ENCODE data around the gene PPP1R1B.
A peak's percentile ranks its signal among the peaks of the same experiment; 100 is the strongest.

The PPP1R1B gene

DNA sequence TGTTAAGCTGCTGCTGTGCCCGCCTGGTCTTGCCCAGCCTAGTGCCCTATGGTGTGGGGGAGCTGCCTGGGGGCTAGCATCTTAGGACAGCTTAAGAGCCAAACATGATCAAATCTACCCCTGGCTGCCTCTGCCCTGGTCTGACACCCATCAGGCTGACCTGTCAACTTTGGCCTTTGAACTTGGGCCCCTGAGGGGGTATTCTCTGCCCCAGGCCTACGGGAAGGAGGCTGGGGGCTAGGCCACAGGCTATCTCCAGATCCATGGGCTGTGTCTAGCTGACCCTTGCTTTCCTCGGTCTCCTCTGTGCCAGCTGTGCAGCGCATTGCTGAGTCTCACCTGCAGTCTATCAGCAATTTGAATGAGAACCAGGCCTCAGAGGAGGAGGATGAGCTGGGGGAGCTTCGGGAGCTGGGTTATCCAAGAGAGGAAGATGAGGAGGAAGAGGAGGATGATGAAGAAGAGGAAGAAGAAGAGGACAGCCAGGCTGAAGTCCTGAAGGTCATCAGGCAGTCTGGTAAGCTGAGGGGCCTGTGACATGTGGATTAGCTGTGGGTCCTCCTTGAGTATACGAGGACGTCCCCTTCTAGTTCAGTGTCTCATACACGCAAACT lies 6.9 kb downstream of the PPP1R1B start:
- no peak for DNase-seq (ENCODE audit: low read depth)

- no peak for DNase-seq (ENCODE audit: low read depth)
Observed at GRCh38 chr17:39634384-39634871, 7.7 kb downstream of the PPP1R1B start.

DNA sequence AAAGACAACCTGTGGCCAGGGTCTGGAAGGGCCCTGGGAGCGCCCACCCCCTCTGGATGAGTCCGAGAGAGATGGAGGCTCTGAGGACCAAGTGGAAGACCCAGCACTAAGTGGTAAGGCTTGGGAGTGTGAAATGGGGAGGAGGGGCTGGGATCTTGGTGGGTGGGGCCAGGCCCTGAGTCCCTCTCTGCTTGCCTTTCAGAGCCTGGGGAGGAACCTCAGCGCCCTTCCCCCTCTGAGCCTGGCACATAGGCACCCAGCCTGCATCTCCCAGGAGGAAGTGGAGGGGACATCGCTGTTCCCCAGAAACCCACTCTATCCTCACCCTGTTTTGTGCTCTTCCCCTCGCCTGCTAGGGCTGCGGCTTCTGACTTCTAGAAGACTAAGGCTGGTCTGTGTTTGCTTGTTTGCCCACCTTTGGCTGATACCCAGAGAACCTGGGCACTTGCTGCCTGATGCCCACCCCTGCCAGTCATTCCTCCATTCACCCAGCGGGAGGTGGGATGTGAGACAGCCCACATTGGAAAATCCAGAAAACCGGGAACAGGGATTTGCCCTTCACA lies 8.9 kb downstream of the PPP1R1B start:
- DNase-seq (ENCODE audit: low read depth): no peak

GRCh38 chr17:39636587-39636926 lies 9.8 kb downstream of the PPP1R1B start:
- DNase-seq (ENCODE audit: low read depth): no peak

DNA sequence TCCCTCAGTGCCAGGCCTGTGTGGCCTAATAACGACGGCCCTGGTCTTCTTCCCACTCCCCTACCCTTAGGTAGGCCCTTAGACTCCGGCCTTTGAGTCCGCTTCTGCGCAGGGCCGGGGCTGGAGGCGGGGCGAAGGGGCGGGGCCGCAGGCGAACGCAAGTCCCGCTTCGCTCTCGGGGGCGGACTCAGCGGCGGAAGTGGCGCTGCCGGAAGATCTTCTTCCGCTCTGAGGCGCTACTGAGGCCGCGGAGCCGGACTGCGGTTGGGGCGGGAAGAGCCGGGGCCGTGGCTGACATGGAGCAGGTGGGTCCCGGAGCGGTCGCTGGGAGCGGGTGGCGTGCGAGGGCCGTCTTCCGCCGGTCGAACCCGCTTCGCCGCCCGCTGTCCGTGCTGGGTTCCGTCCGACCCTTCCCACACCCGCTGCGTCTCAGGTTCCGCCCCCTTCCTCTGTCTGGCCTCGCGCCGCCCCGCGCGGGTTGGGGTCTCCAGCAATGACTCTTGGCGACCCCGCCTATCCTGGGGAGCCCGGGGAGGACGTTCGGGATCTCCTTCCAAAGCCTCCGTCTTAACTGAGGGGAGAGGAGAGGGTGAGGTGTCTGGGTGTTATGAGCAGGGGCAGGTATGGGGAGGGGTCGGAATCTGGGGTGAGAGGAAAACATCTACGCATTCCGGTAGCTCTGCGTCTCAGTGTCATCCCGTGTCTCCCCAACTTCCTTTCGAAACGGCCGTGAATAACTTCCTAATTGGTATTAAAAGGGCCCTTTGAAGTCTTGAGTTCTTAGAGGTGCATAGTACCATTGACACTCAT lies 10.4 kb downstream of the PPP1R1B start, which contains the start of gene STARD3:
STARD3 (plus strand) TSS at position 218 of the 810 bp plus-strand sequence. CDS start 16,388 bp downstream, outside the sequence.
- DNase-seq (ENCODE audit: low read depth): peak; percentile 75

DNA sequence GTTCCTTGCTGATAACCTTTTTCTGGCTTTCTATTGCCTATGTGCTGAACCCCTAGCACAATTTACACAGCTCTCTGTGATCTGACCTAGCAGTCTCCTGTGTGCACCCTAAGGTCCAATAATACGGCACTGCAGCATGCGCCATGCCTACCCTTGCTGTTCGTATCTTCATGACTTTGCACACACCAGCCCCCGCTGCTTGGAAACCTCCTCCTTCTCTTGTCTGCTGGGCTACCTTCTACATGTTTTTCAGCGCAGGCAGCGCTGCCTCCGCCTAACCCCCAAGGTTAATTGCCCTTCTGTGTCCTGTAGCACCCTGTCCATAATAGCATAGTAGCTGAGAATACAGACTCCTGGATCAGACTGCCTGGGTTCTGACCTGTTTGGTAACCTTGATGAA lies 11.6 kb downstream of the PPP1R1B start:
- DNase-seq (ENCODE audit: low read depth): no peak

DNA sequence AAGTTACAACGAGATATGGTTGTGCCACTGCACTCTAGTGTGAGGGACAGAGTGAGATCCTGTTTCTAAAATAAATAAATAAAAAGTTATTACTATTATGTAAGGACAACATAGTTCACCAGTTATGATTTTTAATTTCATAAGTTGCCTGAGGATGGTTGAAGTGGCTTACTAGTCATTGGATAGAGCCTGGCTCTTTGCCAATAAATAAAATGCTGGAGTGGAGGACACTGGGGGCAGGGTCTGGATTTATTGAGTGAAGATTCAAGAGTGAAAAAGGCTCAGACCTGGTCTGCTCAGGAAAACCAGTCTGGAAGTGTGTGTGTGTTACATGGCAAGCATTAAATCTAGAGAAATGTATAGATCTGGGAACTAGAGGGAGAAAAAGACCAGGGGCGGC lies 12.3 kb downstream of the PPP1R1B start:
- no peak for DNase-seq (ENCODE audit: low read depth)

DNA sequence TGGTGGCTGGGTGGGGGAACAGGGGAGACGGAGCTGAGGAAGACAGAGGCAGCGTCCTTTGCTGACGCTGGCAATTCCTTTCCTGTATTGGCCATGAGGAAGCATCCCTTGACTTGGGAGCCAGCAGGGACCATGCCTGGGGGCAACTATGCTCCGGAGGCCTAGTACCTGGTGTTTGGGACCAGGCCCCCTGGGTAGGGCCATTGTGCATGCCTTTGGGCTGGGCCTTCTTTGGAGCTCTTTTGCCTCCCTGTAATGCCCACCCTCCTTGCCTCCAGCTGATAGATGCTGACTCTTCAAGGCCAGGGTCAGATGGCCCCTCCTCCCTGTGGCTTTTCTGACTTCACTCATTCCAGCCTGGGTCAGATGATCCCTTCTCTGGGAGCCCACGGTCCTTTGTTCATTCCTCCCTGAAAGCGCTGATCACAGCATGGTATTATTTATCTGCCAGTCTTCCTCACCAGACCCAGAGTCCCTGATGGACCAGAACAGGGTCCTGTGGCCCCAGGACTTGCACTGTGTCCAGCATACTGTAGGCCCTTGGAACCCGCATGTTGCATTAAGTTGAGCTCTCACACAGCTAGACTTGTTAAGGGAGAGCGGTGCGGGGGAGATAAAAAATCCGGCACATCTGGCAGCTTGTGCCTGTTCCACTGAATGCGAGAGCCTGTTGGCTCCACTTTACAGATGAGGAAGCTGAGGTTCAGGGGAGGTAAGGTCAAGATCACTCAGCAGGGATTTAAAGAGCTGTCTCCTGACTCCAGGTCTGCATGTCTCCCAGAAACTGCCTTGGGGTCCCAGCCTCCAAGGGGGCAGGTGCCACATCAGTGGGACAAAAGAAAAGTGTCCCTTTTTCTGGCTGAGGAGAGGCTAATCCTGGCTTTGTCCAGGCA lies 13.1 kb downstream of the PPP1R1B start:
- DNase-seq (ENCODE audit: low read depth): no peak

GRCh38 chr17:39640591-39641031 lies 13.9 kb downstream of the PPP1R1B start:
- no peak for DNase-seq (ENCODE audit: low read depth)

DNA sequence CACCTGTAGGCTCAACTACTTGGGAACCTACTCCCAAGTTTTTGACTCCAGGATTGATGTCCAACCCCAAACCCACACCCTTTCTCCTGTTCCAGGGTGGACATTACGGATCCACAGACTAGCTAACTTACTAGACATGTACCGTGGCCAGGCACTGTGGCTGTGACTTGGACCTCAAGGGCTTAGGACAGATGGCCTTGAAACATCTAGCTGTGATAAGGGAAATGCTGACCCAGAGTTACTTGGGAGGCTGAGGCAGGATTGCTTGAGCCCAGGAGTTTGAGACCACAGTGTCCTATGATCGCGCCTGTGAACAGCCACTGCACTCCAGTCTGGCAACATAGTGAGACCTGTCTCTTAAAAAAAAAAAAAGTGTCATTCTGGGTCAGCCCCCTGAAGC lies 14.3 kb downstream of the PPP1R1B start:
- no peak for DNase-seq (ENCODE audit: low read depth)

GRCh38 chr17:39641883-39642282 lies 15.1 kb downstream of the PPP1R1B start:
- DNase-seq (ENCODE audit: low read depth): no peak

DNA sequence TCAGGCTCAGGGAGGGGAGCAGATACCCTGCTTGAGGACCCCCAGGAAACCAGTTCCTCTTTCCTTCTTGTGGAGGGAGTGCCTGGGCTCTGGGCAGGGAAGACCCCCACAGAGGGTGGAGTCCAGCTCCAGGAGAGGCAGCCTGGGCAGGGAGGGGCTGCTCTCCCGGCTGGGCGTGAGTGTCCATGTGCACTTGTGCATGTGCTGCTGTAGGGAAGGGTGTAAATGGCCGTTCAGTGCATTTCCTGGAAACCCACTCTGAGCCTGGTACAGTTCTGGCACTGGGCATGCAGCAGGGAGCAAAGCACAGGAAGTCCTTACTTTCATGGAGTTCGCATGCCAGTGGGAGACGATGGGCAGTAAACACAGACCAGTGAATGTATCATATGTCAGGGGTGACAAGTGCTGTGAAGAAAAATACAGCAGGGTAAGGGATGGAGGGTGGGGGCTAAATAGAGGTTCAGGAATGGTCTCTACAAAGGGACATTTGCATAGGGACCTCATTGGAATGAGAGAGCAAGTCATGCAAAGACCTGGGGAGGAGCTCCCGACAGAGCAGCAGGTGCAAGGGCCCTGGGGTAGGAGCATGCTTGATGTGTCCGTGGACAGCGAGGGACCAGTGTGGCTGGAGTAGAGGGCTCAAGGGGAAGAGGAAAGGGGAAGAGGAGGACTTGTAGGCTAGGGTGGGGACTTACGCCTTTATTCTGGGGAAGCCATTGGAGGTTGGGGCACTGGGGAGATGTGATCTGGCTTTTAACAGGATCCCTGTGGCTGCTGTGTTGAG lies 15.7 kb downstream of the PPP1R1B start:
- DNase-seq (ENCODE audit: low read depth): no peak

GRCh38 chr17:39643271-39643670 lies 16.5 kb downstream of the PPP1R1B start:
- DNase-seq (ENCODE audit: low read depth): no peak

- no peak for DNase-seq (ENCODE audit: low read depth)
Observed at GRCh38 chr17:39647256-39647655, 20.5 kb downstream of the PPP1R1B start.

- no peak for DNase-seq (ENCODE audit: low read depth)
Observed at GRCh38 chr17:39648616-39649366, 22.0 kb downstream of the PPP1R1B start.

GRCh38 chr17:39650121-39650579 lies 23.4 kb downstream of the PPP1R1B start:
- no peak for DNase-seq (ENCODE audit: low read depth)

DNA sequence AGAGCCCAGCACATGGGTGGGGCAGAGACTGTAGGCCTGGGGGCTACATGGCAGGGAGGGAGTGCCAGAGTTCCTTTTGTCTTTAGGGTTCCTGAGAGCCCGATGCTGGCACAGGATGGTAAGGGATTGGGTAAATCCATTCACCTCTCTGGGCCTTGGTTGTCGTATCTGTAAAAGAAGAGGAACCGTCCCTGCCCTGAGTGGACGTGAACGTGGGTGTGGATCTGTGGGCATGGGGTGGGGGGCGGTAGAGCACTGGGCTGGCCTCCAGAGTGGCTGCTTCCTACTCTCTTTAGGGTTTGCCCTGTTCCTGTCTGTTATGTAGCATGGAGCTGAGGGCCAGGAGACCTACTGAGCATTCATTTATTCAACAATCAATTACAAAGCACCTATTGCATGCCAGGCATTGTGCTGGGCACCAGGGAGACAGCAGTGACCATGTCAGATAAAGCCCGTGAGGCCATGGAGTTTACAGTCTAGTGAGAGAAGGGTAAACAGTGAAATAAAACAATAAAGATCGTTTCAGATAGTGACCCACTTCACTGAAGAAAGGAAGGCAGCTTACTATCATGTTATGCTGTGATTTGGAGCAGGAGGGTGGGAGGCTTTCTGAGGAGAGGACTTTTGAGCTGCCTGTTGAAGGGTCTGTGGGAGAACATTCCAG lies 25.3 kb downstream of the PPP1R1B start:
- DNase-seq (ENCODE audit: low read depth): no peak

DNA sequence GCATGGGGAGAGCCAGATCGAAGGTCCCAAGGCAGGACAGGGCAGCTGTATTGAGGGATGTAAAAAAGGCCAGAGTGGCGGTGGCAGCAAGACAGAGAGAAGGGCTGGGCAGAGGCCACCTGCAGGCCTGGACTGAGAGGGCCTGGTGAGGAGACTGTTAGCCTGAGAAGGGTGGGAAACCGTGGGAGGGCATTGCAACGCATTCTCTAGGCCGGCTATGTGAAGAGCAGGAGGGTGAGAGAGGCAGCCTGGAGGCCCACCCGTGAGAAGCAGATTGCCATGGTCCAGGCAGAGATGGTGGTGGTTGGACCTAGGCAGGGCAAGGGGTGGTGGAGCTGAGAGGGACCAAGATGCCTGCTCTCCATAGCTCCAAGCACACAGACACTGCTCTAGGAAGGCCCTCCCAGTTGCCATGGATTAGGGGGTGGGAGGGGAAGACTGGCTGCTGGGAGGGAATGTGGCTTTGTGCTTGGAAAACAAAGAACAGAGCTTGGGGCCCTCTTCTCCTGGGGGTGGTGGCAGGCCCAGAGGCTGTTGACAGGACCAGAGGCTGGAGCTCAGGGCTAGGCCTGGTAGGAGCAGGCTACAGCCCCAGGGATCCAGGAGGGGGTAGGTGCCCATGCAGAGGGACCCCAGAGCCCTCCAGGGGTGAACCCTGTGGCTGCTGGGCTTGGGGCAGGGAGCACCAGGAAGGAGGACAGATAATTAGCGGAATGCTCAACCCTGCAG lies 26.0 kb downstream of the PPP1R1B start:
- no peak for DNase-seq (ENCODE audit: low read depth)

GRCh38 chr17:39653316-39653661 lies 26.5 kb downstream of the PPP1R1B start:
- no peak for DNase-seq (ENCODE audit: low read depth)

Measured in stromal cell of bone marrow (primary cell).